Uterus (tissue), 2 donors: ENCODE results near the gene ZNF669.

Experiments used
- CTCF ChIP-seq, 4 experiments: fragments of 200-600 bp in 2 of 4; fragments of 450-650 bp in 2 of 4; sonication (generic) in 2 of 4; IDR thresholded peaks; one replicate each; pipeline ENCODE4 v1.5.1; 2016 to 2019; ENCODE audit warnings: antibody characterized with exemption in 4 of 4, mild to moderate bottlenecking in 2 of 4, moderate library complexity in 1 of 4
- POLR2A ChIP-seq, 2 donors: fragments of 450-650 bp; IDR thresholded peaks; one replicate each; pipeline ENCODE4 v1.6.1; 2016; ENCODE audit warnings: antibody characterized with exemption in 2 of 2, mild to moderate bottlenecking in 1 of 2, moderate library complexity in 1 of 2

- TF ChIP-seq CTCF (IDR thresholded peaks at IDR 0.05), result no peak
- no peak for TF ChIP-seq POLR2A (IDR thresholded peaks at IDR 0.05)
These were observed 8.3 kb upstream of the ZNF669 start for GRCh38 chr1:247112479-247112781.
